K562 (cell line): ENCODE measurements around the gene ITM2A. TPM values are rescaled to one million over a fixed set of nuclear protein-coding genes. Genes with fewer than 3 reads are reported as not detected.

Experiments
- polyA plus RNA-seq, 8 experiments: library from polyadenylated mRNA; depleted of rRNA in 4 of 8; stranded (reverse) in 5 of 8; unstranded in 3 of 8; fragments of >200 nt; fragmentation: Nextera tagmentation in 2 of 8; fragmentation: Illumina TruSeq in 1 of 8; extraction: Ambion mirVana in 2 of 8; extraction: Trizol in 1 of 8; gene quantifications; 2 replicates each; pipeline versions ENCODE4 v1.2.1 to v1.2.3, GENCODE V29; 2011 to 2014; ENCODE audit warnings: inconsistent platforms in 1 of 8, missing spikeins in 1 of 8
- total RNA-seq, 7 experiments: library from RNA; depleted of rRNA in 6 of 7; stranded (reverse); fragments of >200 nt in 6 of 7; fragmentation: Illumina TruSeq in 2 of 7; extraction: Trizol in 2 of 7; gene quantifications; 2 replicates each; pipeline versions ENCODE4 v1.2.1 to v1.2.3, GENCODE V29; 2011 to 2021; ENCODE audit warnings: low replicate concordance in 1 of 7

Gene ITM2A
- total and polyA plus RNA-seq, 9 of the 15 experiments (the other 6 are each of a cell fraction or from before 2014, with no cell fraction given) = 29.4 to 117 (median 57.4) TPM

Other genes starting within 250 kb of the ITM2A start
- not detected in 2 replicates for gene GPR174, start 222.6 kb downstream of the ITM2A start, total RNA-seq (2014; rRNA removed)
- 0.06 and 0.07 TPM in 2 replicates for gene GPR174, start 222.6 kb downstream of the ITM2A start, total RNA-seq (2014; rRNA removed; fragmentation: Illumina TruSeq; extraction: Trizol)
- gene GPR174, start 222.6 kb downstream of the ITM2A start, total RNA-seq (2015; rRNA removed; fragmentation: Illumina TruSeq; extraction: Trizol) = 0.08 and 0.11 TPM in 2 replicates
- 0.09 and 0.27 TPM in 2 replicates for gene GPR174, start 222.6 kb downstream of the ITM2A start, total RNA-seq (2021)
- 0.03 TPM in 1 of 2 replicates, not detected in the other for gene GPR174, start 222.6 kb downstream of the ITM2A start, polyA plus RNA-seq (2011; rRNA removed)
- 0.07 and 0.11 TPM in 2 replicates for gene GPR174, start 222.6 kb downstream of the ITM2A start, polyA plus RNA-seq (2014; fragmentation: Illumina TruSeq; extraction: Trizol)
- not detected for gene GPR174, start 222.6 kb downstream of the ITM2A start, polyA plus RNA-seq (2014; fragmentation: Nextera tagmentation; extraction: Ambion mirVana)
- 0.05 and 0.08 TPM in 2 replicates for gene GPR174, start 222.6 kb downstream of the ITM2A start, polyA plus RNA-seq (2014; rRNA removed)